AG09319 (cell line): ENCODE measurements around the gene EVC.

Experiments used
- DNase-seq: peaks from one replicate; pipeline ENCODE4 v3.0.0-alpha.2; 2010; ENCODE audit warnings: low read depth; ENCODE audit errors: extremely low read depth
- TF ChIP-seq, protein P1 (sequence below): IDR thresholded peaks from 2 replicates; pipeline ENCODE4 v1.5.1; 2011; ENCODE audit warnings: low read depth, mild to moderate bottlenecking, inconsistent platforms, low read length, moderate library complexity

Gene EVC

DNA sequence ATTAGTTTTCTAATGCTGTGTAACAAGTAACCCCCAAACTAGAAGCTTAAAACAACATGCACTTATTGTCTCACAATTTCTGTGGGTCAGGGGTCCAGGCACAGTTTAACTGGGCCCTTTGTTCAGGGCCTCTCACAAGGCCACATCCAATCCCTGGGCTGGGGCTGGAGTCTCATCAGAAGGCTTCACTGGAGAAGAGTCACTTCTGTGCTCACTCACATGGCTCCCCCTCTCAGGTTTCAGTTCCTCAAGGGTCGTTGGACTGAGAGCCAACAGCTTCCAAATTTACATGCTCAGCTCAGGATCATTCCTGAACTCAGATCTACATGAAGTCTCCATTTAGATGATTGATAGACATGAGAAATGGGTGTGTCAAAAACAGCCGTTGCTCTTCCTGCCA, 77.1 kb downstream of the EVC start:
- DNase-seq = no peak
- TF ChIP-seq, protein P1, sequence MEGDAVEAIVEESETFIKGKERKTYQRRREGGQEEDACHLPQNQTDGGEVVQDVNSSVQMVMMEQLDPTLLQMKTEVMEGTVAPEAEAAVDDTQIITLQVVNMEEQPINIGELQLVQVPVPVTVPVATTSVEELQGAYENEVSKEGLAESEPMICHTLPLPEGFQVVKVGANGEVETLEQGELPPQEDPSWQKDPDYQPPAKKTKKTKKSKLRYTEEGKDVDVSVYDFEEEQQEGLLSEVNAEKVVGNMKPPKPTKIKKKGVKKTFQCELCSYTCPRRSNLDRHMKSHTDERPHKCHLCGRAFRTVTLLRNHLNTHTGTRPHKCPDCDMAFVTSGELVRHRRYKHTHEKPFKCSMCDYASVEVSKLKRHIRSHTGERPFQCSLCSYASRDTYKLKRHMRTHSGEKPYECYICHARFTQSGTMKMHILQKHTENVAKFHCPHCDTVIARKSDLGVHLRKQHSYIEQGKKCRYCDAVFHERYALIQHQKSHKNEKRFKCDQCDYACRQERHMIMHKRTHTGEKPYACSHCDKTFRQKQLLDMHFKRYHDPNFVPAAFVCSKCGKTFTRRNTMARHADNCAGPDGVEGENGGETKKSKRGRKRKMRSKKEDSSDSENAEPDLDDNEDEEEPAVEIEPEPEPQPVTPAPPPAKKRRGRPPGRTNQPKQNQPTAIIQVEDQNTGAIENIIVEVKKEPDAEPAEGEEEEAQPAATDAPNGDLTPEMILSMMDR = no peak

DNA sequence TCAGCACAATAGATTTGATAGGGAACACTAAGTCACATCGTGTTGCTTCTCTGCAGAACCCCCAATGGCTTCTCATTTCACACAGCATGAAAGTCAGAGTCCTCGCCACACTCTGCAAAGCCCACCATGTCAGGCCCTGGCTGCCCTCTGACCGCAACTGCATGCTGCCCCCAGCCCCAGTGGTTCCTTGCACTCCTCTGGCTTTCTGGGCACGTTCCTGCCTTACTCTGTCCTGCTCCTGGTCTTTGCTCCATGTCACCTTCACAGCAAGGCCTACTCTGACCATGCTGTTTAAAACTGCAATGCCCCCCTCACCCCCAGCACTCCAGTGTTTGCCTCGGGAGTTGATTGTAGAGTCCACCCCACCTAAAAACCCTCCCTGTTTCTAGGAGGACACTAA, 78.1 kb downstream of the EVC start:
- TF ChIP-seq, protein P1 = no peak
- DNase-seq = no peak

DNA sequence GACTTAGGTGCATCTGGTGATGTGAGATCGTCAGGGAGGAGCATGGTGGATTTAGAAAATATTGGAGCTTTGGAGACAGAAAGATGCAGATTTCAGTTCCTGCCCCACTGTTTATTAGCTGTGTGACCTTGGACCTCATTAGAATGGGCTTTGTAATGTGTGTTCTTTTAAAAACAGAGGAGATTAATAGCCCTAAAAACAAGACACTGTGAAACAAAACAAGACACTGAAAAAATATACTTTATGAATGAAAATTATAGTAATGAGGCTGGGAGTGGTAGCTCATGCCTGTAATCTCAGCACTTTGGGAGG, 79.5 kb downstream of the EVC start:
- TF ChIP-seq, protein P1 = no peak
- DNase-seq = no peak

DNA sequence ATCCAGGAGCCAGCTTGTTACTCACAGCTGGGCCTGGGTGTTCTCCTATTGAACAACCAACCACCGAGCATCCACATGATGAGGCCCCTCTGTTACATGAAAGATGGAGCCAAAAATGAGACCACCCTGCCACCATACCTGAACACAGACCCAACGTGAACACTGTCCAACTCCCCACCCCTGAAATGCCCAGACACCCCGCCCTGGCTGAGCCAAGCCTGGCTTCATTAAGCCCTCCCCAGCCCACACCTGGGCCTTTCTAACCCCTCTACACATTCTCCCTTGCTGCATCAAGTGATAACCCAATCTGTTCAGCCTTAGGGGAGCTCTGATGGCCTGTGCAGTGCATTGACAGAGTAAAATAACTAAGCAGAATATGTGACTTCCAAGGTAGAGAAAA, 80.7 kb downstream of the EVC start:
- TF ChIP-seq, protein P1 = no peak
- DNase-seq = no peak

DNA sequence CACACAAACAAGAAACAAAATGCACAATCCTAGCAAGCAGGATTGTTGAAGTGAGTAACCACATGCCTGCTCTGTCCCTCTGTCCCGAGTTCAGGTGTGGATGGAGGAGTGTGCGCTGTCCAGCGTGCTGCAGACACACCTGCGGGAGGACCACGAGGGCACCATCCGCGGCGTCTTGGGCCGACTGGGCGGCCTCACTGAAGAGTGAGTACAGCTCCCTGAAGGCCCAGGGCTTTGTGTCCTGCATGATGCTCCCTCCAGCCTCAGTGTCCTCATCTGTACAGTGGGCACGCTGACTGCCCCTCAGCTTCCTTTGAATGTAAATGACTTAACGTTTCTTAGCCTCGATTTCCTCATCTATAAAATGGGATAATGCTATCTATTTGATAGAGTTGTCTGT, 82.5 kb downstream of the EVC start:
- DNase-seq = no peak
- TF ChIP-seq, protein P1 = no peak

DNA sequence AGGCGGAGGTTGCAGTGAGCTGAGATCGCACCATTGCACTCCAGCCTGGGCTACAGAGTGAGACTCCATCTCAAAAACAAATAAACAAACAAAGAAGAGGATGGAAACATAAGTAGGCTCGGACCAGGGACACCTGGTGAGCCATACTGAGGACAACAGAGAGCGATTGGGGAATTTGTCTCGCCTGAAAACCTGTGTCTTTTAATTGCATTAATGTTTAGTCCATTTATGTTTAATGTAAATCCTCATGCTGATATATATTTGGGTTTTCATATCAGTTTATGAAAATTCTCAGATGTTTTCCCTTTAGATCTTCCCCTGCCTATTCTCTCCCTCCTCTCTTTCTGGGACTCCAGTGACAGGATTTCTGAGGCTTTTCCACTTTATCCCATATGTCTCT, 84.6 kb downstream of the EVC start:
- TF ChIP-seq, protein P1 = no peak
- DNase-seq = no peak

DNA sequence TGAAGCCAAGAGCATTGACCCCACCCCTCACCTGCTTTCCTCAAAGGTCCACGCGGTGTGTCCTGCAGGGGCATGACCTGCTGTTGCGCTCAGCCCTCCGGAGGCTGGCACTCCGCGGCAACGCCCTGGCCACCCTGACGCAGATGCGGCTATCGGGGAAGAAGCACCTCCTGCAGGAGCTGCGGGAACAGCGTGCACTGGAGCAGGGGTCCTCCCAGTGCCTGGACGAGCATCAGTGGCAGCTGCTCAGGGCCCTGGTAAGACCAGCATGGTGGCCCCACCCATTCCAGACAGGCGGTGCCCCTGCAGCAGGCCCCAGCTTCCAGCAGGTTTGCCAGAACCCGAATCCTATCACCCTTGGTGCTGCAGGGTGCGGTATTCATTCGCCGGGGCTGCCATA, 86.0 kb downstream of the EVC start:
- TF ChIP-seq, protein P1 = no peak
- no peak for DNase-seq
